Measurements from ENCODE around the gene MBIP.
"Not testable (repeated sequence)": the region's sequence is repeated elsewhere in the genome, so short reads cannot be mapped to it uniquely, and the experiment has no call there.

MBIP gene

GRCh38 chr14:36320200-36320896 is at the start of gene MBIP:
MBIP (minus strand) TSS chr14:36320637; CDS start chr14:36320588, 49 bp downstream.
- DNase-seq = peak; percentile 95

GRCh38 chr14:36367985-36368774 is 47.7 kb upstream of the MBIP start:
- DNase-seq = no peak

GRCh38 chr14:36365766-36366165 is 45.3 kb upstream of the MBIP start:
- no peak for DNase-seq

GRCh38 chr14:36363704-36364103 is 43.3 kb upstream of the MBIP start:
- no peak for DNase-seq

GRCh38 chr14:36362648-36363047 is 42.2 kb upstream of the MBIP start:
- DNase-seq = no peak

- no peak for DNase-seq
Observed at GRCh38 chr14:36361210-36361853, 40.9 kb upstream of the MBIP start.

- DNase-seq = no peak
Observed at GRCh38 chr14:36356862-36357261, 36.4 kb upstream of the MBIP start.

GRCh38 chr14:36346052-36346451 is 25.6 kb upstream of the MBIP start:
- no peak for DNase-seq

- DNase-seq = no peak
Observed at GRCh38 chr14:36344211-36344610, 23.8 kb upstream of the MBIP start.

- not testable (repeated sequence) for DNase-seq
Observed at GRCh38 chr14:36341811-36342210, 21.4 kb upstream of the MBIP start.

GRCh38 chr14:36340276-36340890 is 19.9 kb upstream of the MBIP start:
- no peak for DNase-seq

- DNase-seq = peak; percentile 8
Observed at GRCh38 chr14:36339816-36340215, 19.4 kb upstream of the MBIP start.

GRCh38 chr14:36333119-36333518 is 12.7 kb upstream of the MBIP start:
- no peak for DNase-seq

- not testable (repeated sequence) for DNase-seq
Observed at GRCh38 chr14:36327573-36327972, 7.1 kb upstream of the MBIP start.

- no peak for DNase-seq
Observed at GRCh38 chr14:36325853-36326252, 5.4 kb upstream of the MBIP start.

- DNase-seq = no peak
Observed at GRCh38 chr14:36324897-36325296, 4.5 kb upstream of the MBIP start.

GRCh38 chr14:36320897-36321381 is 502 bp upstream of the MBIP start:
- no peak for DNase-seq

GRCh38 chr14:36319899-36320199 is 588 bp downstream of the MBIP start:
- no peak for DNase-seq

GRCh38 chr14:36317650-36318049 is 2.8 kb downstream of the MBIP start:
- no peak for DNase-seq

GRCh38 chr14:36316131-36316530 is 4.3 kb downstream of the MBIP start:
- peak; percentile 13 for DNase-seq

- peak; percentile 75 for DNase-seq
Observed at GRCh38 chr14:36315159-36315853, 5.1 kb downstream of the MBIP start.

GRCh38 chr14:36313898-36314297 is 6.5 kb downstream of the MBIP start:
- no peak for DNase-seq

GRCh38 chr14:36313206-36313605 is 7.2 kb downstream of the MBIP start:
- no peak for DNase-seq

Measured in activated CD4-positive, alpha-beta T cell treated with anti-CD3 and anti-CD28 coated beads, Interleukin-2, Interleukin-6, amounts not matched to agents 100 ng/mL and 50 ng/mL, durations not matched to agents 16 hours and 8 hours (primary cell).